Measurements from ENCODE around the gene MGLL. TPM values are rescaled to one million over a fixed set of nuclear protein-coding genes. Genes with fewer than 3 reads are reported as not detected.
"Not testable (repeated sequence)": the region's sequence is repeated elsewhere in the genome, so short reads cannot be mapped to it uniquely, and the experiment has no call there.

The MGLL gene
- polyA plus RNA-seq, 1 experiment: 108 TPM

DNA sequence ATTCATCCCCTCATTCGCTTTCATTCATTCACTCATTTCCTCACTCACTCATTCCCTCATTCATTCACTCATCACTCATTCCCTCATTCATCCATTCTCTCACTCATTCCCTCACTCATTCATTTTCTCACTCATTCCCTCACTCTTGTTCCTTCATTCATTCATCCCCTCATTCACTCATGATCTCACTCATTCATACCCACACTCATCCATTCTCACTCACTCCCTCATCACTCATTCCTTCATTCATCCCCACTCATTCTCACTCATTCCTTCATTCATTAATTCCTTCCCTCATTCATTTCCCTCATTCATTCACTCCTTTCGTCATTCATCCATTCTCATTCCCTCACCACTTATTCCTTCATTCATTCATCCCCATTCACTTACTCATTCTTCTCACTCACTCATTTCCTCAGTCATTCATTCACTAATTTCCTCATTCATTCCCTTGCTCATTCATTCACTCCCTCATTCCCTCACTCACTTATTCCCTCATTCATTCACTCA is 135.0 kb downstream of the MGLL start:
- Histone ChIP-seq H3K4me3 (ENCODE audit: low read depth, low read length) (no peak overlapping the region), H3K27me3 (ENCODE audit: control insufficient read depth, insufficient read depth, low read length) (no peaks in the 10 kb centered on the region), H3K36me3 (ENCODE audit: control insufficient read depth, insufficient read depth, low read length) (peaks cover 3% of the 10 kb centered on the region)
- no peak for DNase-seq (ENCODE audit: low read depth)
- ChIA-PET CTCF (no interaction called here), POLR2A (no interaction called here)
- no peak for TF ChIP-seq CTCF (IDR thresholded peaks at IDR 0.05; ENCODE audit: insufficient read depth, low read depth, low read length)

GRCh38 chr3:127686512-127686894 is 135.8 kb downstream of the MGLL start:
- H3K36me3 ChIP-seq (ENCODE audit: control insufficient read depth, insufficient read depth, low read length): no peaks in the 10 kb centered on the region
- no peak overlapping the region for H3K4me3 ChIP-seq (ENCODE audit: low read depth, low read length)
- DNase-seq (ENCODE audit: low read depth): no peak
- H3K27me3 ChIP-seq (ENCODE audit: control insufficient read depth, insufficient read depth, low read length): no peaks in the 10 kb centered on the region
- TF ChIP-seq CTCF (IDR thresholded peaks at IDR 0.05; ENCODE audit: insufficient read depth, low read depth, low read length): no peak
- ChIA-PET CTCF (no interaction called here), POLR2A (no interaction called here)

- no peaks in the 10 kb centered on the region for H3K27me3 ChIP-seq (ENCODE audit: control insufficient read depth, insufficient read depth, low read length)
- ChIA-PET CTCF (interaction anchor here (0.6 kb wide), 1 partner anchor 111 kb away, joined by 3 read pairs; no protein-coding TSS in a partner anchor), POLR2A (no interaction called here)
- DNase-seq (ENCODE audit: low read depth): no peak
- no peak for TF ChIP-seq CTCF (IDR thresholded peaks at IDR 0.05; ENCODE audit: insufficient read depth, low read depth, low read length)
- H3K4me3 ChIP-seq (ENCODE audit: low read depth, low read length): no peak overlapping the region
- H3K36me3 ChIP-seq (ENCODE audit: control insufficient read depth, insufficient read depth, low read length): no peaks in the 10 kb centered on the region
Measured at GRCh38 chr3:127685708-127686511, 136.4 kb downstream of the MGLL start.

DNA sequence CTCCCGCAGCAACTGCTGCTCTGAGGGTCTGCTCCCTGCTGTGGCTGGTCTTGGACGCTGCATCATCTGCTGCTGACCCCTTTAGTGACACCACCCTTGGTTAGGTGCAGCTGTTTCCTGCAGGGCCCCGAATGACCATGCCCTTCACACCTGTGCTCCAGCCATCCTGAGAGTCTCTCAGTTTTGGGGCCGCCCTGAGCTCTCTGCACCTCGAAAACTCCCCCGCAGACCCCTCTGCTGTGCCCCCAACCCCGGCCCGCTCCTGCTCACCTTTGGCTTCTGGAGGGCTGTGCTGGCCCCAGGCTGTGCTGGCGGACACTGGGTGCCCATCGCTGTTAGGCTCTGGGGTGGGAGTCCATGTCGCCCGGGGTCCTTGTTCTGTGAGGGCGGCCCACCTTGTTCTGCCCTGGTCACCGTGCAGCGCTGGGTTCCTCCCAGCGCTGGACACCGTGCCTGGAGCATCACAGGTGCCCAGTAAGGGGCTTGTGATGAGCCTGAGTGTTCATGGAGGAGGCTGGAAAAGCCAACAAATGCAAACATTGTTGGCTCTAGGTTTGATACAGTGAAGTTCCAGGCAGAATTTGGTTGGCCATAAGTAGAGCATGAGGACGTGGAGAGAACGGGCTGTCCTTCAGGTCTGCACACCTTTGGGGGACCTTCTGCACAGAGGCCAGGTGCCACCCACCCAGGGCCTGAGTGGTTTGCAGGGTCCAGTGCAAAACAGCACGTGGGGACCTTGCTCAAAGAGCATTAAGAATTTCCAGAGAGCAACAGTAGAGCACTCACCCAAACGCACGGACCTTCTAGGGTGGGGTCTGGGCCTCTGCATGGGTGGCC is 137.2 kb downstream of the MGLL start:
- POLR2A ChIA-PET: no interaction called here
- Histone ChIP-seq H3K4me3 (ENCODE audit: low read depth, low read length) (no peak overlapping the region), H3K36me3 (ENCODE audit: control insufficient read depth, insufficient read depth, low read length) (peaks cover 1% of the 10 kb centered on the region), H3K27me3 (ENCODE audit: control insufficient read depth, insufficient read depth, low read length) (no peaks in the 10 kb centered on the region)
- DNase-seq (ENCODE audit: low read depth): no peak
- TF ChIP-seq CTCF (IDR thresholded peaks at IDR 0.05; ENCODE audit: insufficient read depth, low read depth, low read length): no peak
- CTCF ChIA-PET: interaction anchor here (0.6 to 1.8 kb wide), 3 partner anchors 13 to 147 kb away, joined by 3 to 5 read pairs (median 3); no protein-coding TSS in a partner anchor

GRCh38 chr3:127682561-127682960 is 139.8 kb downstream of the MGLL start:
- Histone ChIP-seq H3K27me3 (ENCODE audit: control insufficient read depth, insufficient read depth, low read length) (no peaks in the 10 kb centered on the region), H3K4me3 (ENCODE audit: low read depth, low read length) (no peak overlapping the region), H3K36me3 (ENCODE audit: control insufficient read depth, insufficient read depth, low read length) (peaks cover 8% of the 10 kb centered on the region)
- DNase-seq (ENCODE audit: low read depth): no peak
- TF ChIP-seq CTCF (IDR thresholded peaks at IDR 0.05; ENCODE audit: insufficient read depth, low read depth, low read length): no peak
- ChIA-PET POLR2A (no interaction called here), CTCF (interaction anchor here (0.7 to 2.1 kb wide), 7 partner anchors 9 to 107 kb away, joined by 3 to 13 read pairs (median 4); no protein-coding TSS in a partner anchor)

DNA sequence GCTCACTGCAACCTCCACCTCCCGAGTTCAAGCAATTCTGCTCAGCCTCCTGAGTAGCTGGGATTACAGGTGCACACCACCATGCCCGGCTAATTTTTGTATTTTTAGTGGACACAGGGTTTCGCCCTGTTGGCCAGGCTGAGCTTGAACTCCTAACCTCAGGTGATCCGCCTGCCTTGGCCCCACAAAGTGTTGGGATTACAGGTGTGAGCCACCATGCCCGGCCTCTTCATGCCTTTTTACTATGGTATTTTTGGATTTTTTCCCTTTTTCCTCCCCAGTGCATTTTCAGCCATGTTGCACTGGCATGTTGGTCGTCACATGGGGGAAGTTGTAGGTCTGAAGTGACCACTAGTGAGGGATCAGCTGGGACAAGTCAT is 140.2 kb downstream of the MGLL start:
- CTCF ChIA-PET: interaction anchor here (0.7 to 1.8 kb wide), 4 partner anchors 10 to 30 kb away, joined by 3 to 8 read pairs (median 6); no protein-coding TSS in a partner anchor
- POLR2A ChIA-PET; H3K36me3 ChIP-seq (ENCODE audit: control insufficient read depth, insufficient read depth, low read length); H3K27me3 ChIP-seq (ENCODE audit: control insufficient read depth, insufficient read depth, low read length); H3K4me3 ChIP-seq (ENCODE audit: low read depth, low read length); DNase-seq (ENCODE audit: low read depth): not testable (repeated sequence)

All from BJ (cell line).